ENCODE results near the gene LRR1.
"Not testable (repeated sequence)": the region's sequence is repeated elsewhere in the genome, so short reads cannot be mapped to it uniquely, and the experiment has no call there.

LRR1 gene

GRCh38 chr14:49634547-49635334, 36.0 kb downstream of the LRR1 start, which contains the start of gene DNAAF2:
DNAAF2 (minus strand) TSS chr14:49635244; CDS start chr14:49635149, 95 bp downstream.
- DNase-seq = peak; percentile 51

GRCh38 chr14:49636866-49637265, 38.1 kb downstream of the LRR1 start:
- no peak for DNase-seq

DNA sequence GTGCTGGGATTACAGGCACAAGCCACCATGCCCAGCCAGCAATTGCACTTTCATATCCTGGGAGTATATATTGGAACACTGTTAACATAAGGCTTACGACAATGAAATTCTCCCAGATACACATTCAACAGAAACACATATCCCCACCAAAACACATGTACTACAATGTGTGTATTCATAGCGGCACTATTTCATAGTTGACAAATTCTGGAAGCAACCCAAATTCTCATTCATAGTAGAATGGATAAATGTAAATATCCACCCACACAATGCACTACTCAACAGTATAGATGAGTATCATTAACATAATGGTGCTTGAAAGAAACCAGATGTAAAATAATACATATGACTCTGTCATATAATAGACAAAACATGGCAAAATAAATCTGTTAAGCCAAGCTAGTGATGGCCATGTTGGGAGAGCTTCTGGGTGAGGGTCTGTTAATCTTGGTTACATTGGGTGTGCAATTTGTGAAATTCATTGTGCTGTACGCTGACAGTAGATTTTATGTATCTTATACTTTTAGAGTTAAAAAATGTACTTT, 38.9 kb downstream of the LRR1 start:
- no peak for DNase-seq

- no peak for DNase-seq
Observed at GRCh38 chr14:49640540-49641417, 42.0 kb downstream of the LRR1 start.

DNA sequence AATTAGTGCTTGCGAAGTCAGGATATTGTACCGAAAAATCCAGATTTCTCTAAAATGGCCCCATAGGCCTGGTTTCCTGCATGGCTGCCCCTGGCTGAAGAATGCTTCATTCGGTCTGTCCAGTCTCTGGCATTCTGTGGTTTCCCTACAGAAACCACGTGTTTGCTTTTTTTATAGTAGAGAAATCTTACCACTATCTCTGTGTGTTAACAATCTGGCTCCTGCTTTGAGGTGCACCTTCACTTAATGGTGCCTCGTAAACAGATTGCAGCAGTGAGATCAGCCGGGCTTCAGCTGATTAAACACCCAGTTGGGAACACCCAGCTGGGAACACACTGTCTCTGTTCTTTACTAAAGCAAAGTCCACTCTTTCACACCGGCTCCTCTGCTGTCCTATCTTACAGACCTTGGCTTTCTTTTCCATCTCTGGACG, 43.0 kb downstream of the LRR1 start:
- DNase-seq = no peak

- DNase-seq = no peak
Observed at GRCh38 chr14:49642163-49642562, 43.4 kb downstream of the LRR1 start.

DNA sequence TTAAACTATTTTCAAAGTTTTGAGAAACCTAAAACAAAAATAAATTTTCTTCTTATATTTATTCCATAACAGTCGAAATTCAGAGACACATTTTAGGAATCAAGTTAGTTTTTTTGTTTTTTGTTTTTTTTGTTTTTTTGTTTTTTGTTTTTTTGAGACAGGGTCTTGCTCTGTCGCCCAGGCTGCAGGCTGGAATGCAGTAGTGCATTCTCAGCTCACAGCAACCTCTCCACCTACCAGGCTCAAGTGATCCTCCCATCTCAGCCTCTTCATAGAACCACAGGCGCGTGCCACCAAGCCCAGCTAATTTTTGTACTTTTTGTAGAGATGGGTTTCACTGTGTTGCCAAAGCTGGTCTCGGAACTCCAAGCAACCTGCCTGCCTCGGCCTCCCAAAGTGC, 54.8 kb downstream of the LRR1 start:
- no peak for DNase-seq

DNA sequence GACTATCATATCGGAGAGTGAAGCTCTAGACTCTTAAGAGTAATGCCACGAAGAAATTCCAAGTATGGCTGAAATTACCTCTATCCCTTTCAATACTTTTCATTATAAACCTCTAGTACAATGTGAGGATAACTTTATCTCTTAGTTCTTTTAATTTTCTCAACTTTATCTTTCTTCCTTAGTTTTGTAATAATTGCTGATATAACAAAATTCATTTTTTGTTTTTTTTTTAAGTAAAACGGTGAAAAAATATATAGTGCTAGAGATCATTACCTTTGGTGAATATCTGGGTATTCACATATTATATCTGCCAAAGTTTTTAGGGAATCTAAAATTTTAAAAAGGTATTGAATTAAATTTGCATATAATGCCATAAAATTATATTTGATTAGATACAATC, 55.8 kb downstream of the LRR1 start:
- no peak for DNase-seq

GRCh38 chr14:49657500-49657899, 58.8 kb downstream of the LRR1 start:
- DNase-seq = not testable (repeated sequence)

- DNase-seq = no peak
Observed at GRCh38 chr14:49659526-49660455, 61.1 kb downstream of the LRR1 start.
